Body of pancreas (tissue), 4 donors: Measurements from ENCODE around the gene PPP1R1B. TPM values are rescaled to one million over a fixed set of nuclear protein-coding genes. Genes with fewer than 3 reads are reported as not detected.

Source experiments
- ATAC-seq: fragments of 150-250 bp; one replicate; pipeline ENCODE4 v1.9.1; 2016
- DNase-seq, 4 donors: peaks; one replicate each; pipeline ENCODE4 v3.0.0-alpha.2; 2019
- H3K27ac ChIP-seq, 4 donors: fragments of 200-600 bp; sonication (generic); 1 replicate in 3 of 4; 2 replicates in 1 of 4; pipeline versions ENCODE4 v1.5.1 to v1.6.1; 2016 to 2019; ENCODE audit warnings: mild to moderate bottlenecking in 1 of 4, mixed read lengths in 1 of 4, moderate library complexity in 1 of 4
- H3K27me3 ChIP-seq, 2 donors: fragments of 200-600 bp; sonication (generic); one replicate each; pipeline ENCODE4 v1.6.0; 2016; ENCODE audit warnings: mild to moderate bottlenecking in 1 of 2
- H3K36me3 ChIP-seq, 2 donors: fragments of 200-600 bp; sonication (generic); replicated peaks in 1 of 2; 2 replicates each; pipeline ENCODE4 v1.5.1; 2016; ENCODE audit warnings: low read depth in 2 of 2; ENCODE audit not compliant: insufficient read depth in 1 of 2
- H3K4me1 ChIP-seq: fragments of 200-600 bp; sonication (generic); one replicate; pipeline ENCODE4 v1.6.0; 2016
- H3K4me3 ChIP-seq, 2 donors: fragments of 200-600 bp; sonication (generic); 1 replicate in 1 of 2; 2 replicates in 1 of 2; pipeline ENCODE4 v1.5.1; 2016 to 2019
- H3K9me3 ChIP-seq, 3 donors: fragments of 200-600 bp; sonication (generic); 1 replicate in 2 of 3; 2 replicates in 1 of 3; pipeline ENCODE4 v1.5.1; 2016
- POLR2A ChIP-seq, 3 donors: fragments of 450-650 bp; IDR thresholded peaks; one replicate each; pipeline ENCODE4 v1.6.1; 2016; ENCODE audit warnings: antibody characterized with exemption in 3 of 3, mild to moderate bottlenecking in 2 of 3
- WGBS, 2 donors: methylation state at CpG; one replicate each; pipeline ENCODE4 v1.1.5; 2017; 5-methylcytosine and 5-hydroxymethylcytosine counted together
- intact Hi-C: fragments of 100-400 bp; cut with DNase I; formaldehyde crosslinking; loops from one replicate; pipeline ENCODE4 v1.15.1; 2023
- total RNA-seq, 2 donors: library from RNA; depleted of rRNA; stranded (reverse); fragments of >200 nt; gene quantifications; one replicate each; pipeline ENCODE4 v1.1.0, GENCODE V29; 2016
- TF ChIP-seq, protein P1 (sequence below), 7 experiments: fragments of 450-650 bp in 4 of 7; fragments of 200-600 bp in 3 of 7; sonication (generic) in 3 of 7; IDR thresholded peaks; one replicate each; pipeline ENCODE4 v1.5.1; 2016 to 2019; ENCODE audit warnings: antibody characterized with exemption in 7 of 7

PPP1R1B gene
- total RNA-seq, 2 donors from 2014 or later, result 38.4 to 75.8 TPM

DNA sequence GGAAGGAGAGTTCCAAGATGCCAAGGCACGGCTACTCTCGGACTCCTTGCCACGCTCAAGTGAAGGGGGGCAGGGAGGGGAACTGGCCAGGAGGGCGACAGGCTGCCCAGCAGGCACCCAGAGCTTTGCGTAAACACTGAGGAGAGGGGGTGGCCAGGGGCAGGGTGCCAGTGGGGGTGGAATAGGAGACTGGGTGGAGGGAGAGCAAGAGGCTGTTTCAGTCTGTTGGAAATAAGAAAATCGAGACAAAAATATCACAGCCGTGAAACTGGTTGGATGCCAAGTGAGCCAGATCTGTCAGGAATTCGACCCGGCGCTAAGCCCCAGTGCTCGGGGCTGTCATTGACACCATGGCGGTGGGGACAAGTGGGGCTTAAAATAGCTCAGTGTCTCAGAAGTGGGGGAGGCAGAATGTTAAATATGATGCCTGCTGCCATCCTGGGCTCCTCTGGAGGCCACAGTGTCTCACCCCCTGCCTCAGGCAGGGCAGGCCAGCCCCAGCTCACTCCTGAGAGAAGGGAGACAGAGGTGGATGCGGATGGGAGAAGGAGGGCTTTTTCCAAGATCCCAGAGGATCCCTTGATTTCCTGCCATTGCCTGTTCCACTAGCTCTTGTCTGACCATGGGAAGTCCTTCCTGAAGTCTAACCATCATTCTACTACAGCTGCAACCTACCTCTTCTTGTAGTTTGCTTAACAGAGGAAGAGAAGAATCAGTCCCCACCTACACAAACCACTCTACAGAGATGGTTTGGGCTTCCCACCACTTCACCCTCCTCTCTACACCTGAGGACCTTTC is 51.0 kb downstream of the PPP1R1B start:
- H3K27ac ChIP-seq, result no peak overlapping the region
- no peak overlapping the region for H3K4me3 ChIP-seq
- H3K9me3 ChIP-seq, result no peaks in the 10 kb centered on the region
- H3K4me1 ChIP-seq, result peaks cover 24% of the 10 kb centered on the region
- DNase-seq (peak in 1 of 4 donors; percentile 14), ATAC-seq (no peak)
- no peaks in the 10 kb centered on the region for H3K27me3 ChIP-seq
- H3K36me3 ChIP-seq, result no peaks in the 10 kb centered on the region
- 62 to 70% methylated on average over 13 of the region's 13 CpGs for WGBS, 2 donors
- intact Hi-C loops, result no loop called here
- TF ChIP-seq POLR2A (IDR thresholded peaks at IDR 0.05), result no peak
- TF ChIP-seq, protein P1, sequence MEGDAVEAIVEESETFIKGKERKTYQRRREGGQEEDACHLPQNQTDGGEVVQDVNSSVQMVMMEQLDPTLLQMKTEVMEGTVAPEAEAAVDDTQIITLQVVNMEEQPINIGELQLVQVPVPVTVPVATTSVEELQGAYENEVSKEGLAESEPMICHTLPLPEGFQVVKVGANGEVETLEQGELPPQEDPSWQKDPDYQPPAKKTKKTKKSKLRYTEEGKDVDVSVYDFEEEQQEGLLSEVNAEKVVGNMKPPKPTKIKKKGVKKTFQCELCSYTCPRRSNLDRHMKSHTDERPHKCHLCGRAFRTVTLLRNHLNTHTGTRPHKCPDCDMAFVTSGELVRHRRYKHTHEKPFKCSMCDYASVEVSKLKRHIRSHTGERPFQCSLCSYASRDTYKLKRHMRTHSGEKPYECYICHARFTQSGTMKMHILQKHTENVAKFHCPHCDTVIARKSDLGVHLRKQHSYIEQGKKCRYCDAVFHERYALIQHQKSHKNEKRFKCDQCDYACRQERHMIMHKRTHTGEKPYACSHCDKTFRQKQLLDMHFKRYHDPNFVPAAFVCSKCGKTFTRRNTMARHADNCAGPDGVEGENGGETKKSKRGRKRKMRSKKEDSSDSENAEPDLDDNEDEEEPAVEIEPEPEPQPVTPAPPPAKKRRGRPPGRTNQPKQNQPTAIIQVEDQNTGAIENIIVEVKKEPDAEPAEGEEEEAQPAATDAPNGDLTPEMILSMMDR (IDR thresholded peaks at IDR 0.05), result no peak

DNA sequence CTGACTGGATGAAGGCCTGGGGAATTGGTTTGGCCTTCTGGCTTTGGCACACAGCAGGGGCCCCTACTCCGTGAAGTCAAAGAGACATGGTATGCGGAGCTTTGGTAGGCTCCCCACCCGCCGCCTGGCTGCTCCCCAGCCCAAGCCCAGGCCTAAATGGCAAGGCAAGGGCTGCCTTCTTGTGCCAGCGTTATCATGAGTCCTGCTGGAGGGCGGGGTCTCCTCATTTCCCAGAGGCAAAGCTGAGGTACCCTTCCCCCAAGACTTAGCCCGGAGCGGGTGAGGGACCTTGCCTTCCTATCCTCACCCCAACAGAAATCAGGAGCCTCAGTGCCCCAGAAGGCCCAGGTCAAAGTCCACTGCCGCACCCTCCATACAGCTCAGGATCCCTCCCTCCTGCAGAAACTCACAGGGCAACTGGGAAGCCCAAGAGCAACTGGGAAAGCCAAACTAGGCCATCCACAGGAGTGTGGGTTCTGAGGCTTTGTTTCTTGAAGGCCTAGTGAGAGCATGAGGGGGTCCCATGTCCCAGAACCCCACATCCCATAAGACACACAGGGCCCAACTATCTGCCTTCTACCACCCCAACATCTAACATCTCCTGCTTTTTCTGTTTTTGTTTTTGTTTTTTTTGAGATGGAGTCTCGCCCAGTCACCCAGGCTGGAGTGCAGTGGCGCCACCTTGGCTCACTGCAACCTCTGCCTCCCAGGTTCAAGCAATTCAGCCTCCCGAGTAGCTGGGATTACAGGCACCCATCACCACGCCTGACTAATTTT is 51.8 kb downstream of the PPP1R1B start:
- DNase-seq (no peak), ATAC-seq (no peak)
- TF ChIP-seq, protein P1 (IDR thresholded peaks at IDR 0.05), result no peak
- no peak for TF ChIP-seq POLR2A (IDR thresholded peaks at IDR 0.05)
- no peaks in the 10 kb centered on the region for H3K27me3 ChIP-seq
- H3K9me3 ChIP-seq, result no peaks in the 10 kb centered on the region
- H3K4me3 ChIP-seq, result no peak overlapping the region
- no peak overlapping the region for H3K27ac ChIP-seq
- H3K4me1 ChIP-seq, result peaks cover 24% of the 10 kb centered on the region
- 84 to 89% methylated on average over 10 to 13 of the region's 13 CpGs for WGBS, 2 donors
- intact Hi-C loops, result no loop called here
- H3K36me3 ChIP-seq, result no peaks in the 10 kb centered on the region

DNA sequence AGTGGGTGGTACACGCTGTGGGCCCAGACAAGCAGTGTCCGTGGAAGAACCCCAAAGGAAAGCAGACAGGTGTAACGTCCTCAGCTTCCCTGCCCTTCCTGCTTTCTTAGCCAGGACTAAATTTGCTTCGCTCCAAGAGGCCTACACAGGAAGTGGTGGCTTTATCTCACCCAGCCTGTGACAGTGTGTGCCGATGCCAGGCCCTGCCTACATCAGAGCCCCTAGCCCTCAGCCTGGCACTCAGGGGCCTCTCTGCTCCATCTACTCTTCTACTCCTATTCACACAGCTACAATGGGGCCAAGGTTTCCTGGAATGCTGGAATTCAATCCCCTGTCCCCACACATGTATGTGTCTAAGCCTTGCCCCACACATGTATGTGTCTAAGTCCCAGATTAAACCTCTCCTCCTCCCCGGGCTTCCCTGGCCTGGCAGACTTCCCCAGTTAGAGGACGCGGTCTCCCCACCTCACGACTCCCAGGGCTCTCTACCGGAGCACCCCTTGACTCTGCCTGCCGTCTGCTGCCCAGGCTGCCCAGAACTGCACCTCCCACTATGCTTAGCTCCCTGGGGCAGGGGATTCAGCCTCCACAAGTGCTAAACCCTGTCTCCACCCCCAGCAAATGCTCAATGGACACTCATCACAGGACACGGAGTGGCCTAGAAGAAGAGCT is 52.9 kb downstream of the PPP1R1B start:
- H3K27ac ChIP-seq, result no peak overlapping the region
- H3K4me1 ChIP-seq, result peaks cover 20% of the 10 kb centered on the region
- no peaks in the 10 kb centered on the region for H3K36me3 ChIP-seq
- no peak overlapping the region for H3K4me3 ChIP-seq
- no peak for ATAC-seq
- DNase-seq, result no peak
- TF ChIP-seq POLR2A (IDR thresholded peaks at IDR 0.05), result no peak
- TF ChIP-seq, protein P1 (IDR thresholded peaks at IDR 0.05), result no peak
- intact Hi-C loops, result loop anchor here (10.0 kb wide), 1 partner anchor 65 kb away; no protein-coding TSS in a partner anchor
- WGBS, 2 donors, result 63 to 79% methylated on average over 11 to 12 of the region's 12 CpGs
- H3K9me3 ChIP-seq, result no peaks in the 10 kb centered on the region
- no peaks in the 10 kb centered on the region for H3K27me3 ChIP-seq

DNA sequence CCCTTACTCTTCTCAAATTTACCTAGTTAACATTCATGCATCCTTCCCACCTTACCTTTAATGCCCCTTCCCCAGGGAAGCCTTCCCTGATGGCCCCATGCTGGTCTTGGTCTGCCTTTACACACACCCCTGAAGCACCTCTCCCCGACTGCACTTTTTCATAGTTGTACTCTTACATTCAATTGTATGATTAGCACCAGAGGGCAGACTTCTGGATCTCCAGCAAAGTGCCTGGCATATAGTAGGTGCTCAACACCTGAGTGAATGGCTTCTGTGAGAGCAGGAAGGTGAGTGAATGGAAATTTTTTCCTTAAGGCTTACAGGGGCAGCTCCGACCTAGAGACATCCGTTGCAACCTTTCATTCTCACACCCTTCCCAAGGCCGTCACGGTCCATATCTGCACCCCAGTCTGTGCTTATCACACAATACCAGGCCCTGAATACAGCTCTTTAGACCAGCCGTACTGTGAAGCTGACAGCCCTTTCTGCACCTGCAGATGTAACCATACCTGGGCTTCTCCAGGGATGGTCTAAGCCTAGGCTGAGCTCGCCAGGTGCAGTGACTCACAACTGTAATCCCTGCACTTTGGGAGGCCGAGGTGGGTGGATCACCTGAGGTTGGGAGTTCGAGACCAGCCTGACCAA is 56.7 kb downstream of the PPP1R1B start:
- WGBS, 2 donors, result 82 to 83% methylated on average over 7 to 9 of the region's 9 CpGs
- DNase-seq (no peak), ATAC-seq (no peak)
- Histone ChIP-seq H3K27ac (no peak overlapping the region), H3K27me3 (no peaks in the 10 kb centered on the region), H3K4me1 (peaks cover 13% of the 10 kb centered on the region), H3K36me3 (no peaks in the 10 kb centered on the region), H3K9me3 (no peaks in the 10 kb centered on the region), H3K4me3 (no peak overlapping the region)
- no peak for TF ChIP-seq POLR2A (IDR thresholded peaks at IDR 0.05)
- TF ChIP-seq, protein P1 (IDR thresholded peaks at IDR 0.05), result no peak
- intact Hi-C loops, result loop anchor here (10.0 kb wide), 1 partner anchor 61 kb away; no protein-coding TSS in a partner anchor
